GM23338 (cell line): ENCODE results near the gene FPR1.

ENCODE experiments used
- CREB1 ChIP-seq: fragments of 250-450 bp; sonication (Bioruptor Pico); IDR thresholded peaks from 2 replicates; pipeline ENCODE4 v1.5.0; 2020; ENCODE audit warnings: low read depth, mild to moderate bottlenecking, moderate library complexity
- EZH2 ChIP-seq: fragments of 200-600 bp; sonication (generic); IDR thresholded peaks from one replicate; pipeline ENCODE4 v1.8.0; 2017; ENCODE audit warnings: antibody characterized with exemption, mild to moderate bottlenecking, low read depth; ENCODE audit not compliant: unreplicated experiment
- EZH2phosphoT487 ChIP-seq: fragments of 200-600 bp; sonication (generic); IDR thresholded peaks from one replicate; pipeline ENCODE4 v1.8.1; 2018; ENCODE audit warnings: antibody characterized with exemption; ENCODE audit not compliant: unreplicated experiment
- JUNB ChIP-seq: IDR thresholded peaks from one replicate; pipeline ENCODE4 v1.6.1; 2016; ENCODE audit warnings: antibody characterized with exemption; ENCODE audit not compliant: unreplicated experiment
- NANOG ChIP-seq: IDR thresholded peaks from 2 replicates; pipeline ENCODE4 v1.6.1; 2016; ENCODE audit warnings: antibody characterized with exemption, borderline replicate concordance
- POLR2AphosphoS5 ChIP-seq: IDR thresholded peaks from 2 replicates; pipeline ENCODE4 v1.6.1; 2016; ENCODE audit warnings: antibody characterized with exemption, low read depth
- ZNF331 ChIP-seq: fragments of 250-450 bp; sonication (Bioruptor Pico); IDR thresholded peaks from 2 replicates; pipeline ENCODE4 v1.5.0; 2020; ENCODE audit warnings: low read depth, mild to moderate bottlenecking, moderate library complexity
- TF ChIP-seq, protein P1 (sequence below), 2 experiments: fragments of 200-600 bp in 1 of 2; sonication (generic) in 1 of 2; conservative IDR thresholded peaks; 2 replicates each; pipeline versions ENCODE4 v1.5.1 to v1.6.1; 2016 to 2017; ENCODE audit warnings: antibody characterized with exemption in 2 of 2, low read depth in 2 of 2, mild to moderate bottlenecking in 2 of 2, moderate library complexity in 1 of 2
- TF ChIP-seq, protein P2 (sequence below): fragments of 250-450 bp; sonication (Bioruptor Pico); IDR thresholded peaks from 2 replicates; pipeline ENCODE4 v1.5.0; 2020; ENCODE audit warnings: mild to moderate bottlenecking, moderate library complexity
- TF ChIP-seq, protein P3 (sequence below): IDR thresholded peaks from one replicate; pipeline ENCODE4 v1.6.1; 2018; ENCODE audit warnings: antibody characterized with exemption; ENCODE audit not compliant: unreplicated experiment

DNA sequence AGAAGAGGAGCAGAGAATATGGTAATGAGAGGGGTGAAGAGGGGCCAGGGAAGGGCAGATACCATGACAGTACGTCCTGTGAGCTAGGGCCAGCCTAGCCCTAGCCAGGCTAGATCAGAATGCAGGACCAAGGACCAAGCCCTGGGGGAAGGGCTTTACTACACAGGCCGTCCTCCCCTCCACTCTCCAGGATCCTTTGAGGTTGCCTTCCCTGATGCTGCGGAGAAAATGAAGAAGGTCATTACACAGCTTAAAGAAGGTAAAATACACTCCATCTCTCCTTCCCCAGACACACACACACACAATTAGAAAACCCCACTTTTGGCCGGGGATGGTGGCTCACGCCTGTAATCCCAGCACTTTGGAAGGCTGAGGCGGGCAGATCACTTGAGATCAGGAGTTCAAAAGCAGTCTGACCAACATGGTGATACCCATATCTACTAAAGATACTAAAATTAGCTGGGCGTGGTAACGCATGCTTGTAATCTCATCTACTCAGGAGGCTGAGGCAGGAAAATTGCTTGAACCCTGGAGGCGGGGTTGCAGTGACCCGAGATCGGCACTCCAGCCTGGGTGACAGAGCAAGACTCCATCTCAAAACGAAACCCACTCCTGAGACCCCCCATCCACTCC, 50.1 kb downstream of the FPR1 start:
- TF ChIP-seq, protein P1, sequence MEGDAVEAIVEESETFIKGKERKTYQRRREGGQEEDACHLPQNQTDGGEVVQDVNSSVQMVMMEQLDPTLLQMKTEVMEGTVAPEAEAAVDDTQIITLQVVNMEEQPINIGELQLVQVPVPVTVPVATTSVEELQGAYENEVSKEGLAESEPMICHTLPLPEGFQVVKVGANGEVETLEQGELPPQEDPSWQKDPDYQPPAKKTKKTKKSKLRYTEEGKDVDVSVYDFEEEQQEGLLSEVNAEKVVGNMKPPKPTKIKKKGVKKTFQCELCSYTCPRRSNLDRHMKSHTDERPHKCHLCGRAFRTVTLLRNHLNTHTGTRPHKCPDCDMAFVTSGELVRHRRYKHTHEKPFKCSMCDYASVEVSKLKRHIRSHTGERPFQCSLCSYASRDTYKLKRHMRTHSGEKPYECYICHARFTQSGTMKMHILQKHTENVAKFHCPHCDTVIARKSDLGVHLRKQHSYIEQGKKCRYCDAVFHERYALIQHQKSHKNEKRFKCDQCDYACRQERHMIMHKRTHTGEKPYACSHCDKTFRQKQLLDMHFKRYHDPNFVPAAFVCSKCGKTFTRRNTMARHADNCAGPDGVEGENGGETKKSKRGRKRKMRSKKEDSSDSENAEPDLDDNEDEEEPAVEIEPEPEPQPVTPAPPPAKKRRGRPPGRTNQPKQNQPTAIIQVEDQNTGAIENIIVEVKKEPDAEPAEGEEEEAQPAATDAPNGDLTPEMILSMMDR (conservative IDR thresholded peaks at IDR 0.05; ENCODE audit: low read depth in 2 of 2), result no peak
- TF ChIP-seq CREB1 (CRISPR knock-in tag) (no peak), POLR2AphosphoS5 (no peak), EZH2 (no peak), EZH2phosphoT487 (no peak), ZNF331 (CRISPR knock-in tag) (no peak), JUNB (no peak), NANOG (no peak)
- TF ChIP-seq, protein P2, sequence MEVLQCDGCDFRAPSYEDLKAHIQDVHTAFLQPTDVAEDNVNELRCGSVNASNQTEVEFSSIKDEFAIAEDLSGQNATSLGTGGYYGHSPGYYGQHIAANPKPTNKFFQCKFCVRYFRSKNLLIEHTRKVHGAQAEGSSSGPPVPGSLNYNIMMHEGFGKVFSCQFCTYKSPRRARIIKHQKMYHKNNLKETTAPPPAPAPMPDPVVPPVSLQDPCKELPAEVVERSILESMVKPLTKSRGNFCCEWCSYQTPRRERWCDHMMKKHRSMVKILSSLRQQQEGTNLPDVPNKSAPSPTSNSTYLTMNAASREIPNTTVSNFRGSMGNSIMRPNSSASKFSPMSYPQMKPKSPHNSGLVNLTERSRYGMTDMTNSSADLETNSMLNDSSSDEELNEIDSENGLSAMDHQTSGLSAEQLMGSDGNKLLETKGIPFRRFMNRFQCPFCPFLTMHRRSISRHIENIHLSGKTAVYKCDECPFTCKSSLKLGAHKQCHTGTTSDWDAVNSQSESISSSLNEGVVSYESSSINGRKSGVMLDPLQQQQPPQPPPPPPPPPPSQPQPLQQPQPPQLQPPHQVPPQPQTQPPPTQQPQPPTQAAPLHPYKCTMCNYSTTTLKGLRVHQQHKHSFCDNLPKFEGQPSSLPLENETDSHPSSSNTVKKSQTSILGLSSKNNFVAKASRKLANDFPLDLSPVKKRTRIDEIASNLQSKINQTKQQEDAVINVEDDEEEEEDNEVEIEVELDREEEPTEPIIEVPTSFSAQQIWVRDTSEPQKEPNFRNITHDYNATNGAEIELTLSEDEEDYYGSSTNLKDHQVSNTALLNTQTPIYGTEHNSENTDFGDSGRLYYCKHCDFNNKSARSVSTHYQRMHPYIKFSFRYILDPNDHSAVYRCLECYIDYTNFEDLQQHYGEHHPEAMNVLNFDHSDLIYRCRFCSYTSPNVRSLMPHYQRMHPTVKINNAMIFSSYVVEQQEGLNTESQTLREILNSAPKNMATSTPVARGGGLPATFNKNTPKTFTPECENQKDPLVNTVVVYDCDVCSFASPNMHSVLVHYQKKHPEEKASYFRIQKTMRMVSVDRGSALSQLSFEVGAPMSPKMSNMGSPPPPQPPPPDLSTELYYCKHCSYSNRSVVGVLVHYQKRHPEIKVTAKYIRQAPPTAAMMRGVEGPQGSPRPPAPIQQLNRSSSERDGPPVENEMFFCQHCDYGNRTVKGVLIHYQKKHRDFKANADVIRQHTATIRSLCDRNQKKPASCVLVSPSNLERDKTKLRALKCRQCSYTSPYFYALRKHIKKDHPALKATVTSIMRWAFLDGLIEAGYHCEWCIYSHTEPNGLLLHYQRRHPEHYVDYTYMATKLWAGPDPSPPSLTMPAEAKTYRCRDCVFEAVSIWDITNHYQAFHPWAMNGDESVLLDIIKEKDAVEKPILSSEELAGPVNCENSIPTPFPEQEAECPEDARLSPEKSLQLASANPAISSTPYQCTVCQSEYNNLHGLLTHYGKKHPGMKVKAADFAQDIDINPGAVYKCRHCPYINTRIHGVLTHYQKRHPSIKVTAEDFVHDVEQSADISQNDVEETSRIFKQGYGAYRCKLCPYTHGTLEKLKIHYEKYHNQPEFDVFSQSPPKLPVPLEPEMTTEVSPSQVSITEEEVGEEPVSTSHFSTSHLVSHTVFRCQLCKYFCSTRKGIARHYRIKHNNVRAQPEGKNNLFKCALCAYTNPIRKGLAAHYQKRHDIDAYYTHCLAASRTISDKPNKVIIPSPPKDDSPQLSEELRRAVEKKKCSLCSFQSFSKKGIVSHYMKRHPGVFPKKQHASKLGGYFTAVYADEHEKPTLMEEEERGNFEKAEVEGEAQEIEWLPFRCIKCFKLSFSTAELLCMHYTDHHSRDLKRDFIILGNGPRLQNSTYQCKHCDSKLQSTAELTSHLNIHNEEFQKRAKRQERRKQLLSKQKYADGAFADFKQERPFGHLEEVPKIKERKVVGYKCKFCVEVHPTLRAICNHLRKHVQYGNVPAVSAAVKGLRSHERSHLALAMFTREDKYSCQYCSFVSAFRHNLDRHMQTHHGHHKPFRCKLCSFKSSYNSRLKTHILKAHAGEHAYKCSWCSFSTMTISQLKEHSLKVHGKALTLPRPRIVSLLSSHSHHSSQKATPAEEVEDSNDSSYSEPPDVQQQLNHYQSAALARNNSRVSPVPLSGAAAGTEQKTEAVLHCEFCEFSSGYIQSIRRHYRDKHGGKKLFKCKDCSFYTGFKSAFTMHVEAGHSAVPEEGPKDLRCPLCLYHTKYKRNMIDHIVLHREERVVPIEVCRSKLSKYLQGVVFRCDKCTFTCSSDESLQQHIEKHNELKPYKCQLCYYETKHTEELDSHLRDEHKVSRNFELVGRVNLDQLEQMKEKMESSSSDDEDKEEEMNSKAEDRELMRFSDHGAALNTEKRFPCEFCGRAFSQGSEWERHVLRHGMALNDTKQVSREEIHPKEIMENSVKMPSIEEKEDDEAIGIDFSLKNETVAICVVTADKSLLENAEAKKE (CRISPR knock-in tag), result no peak
- TF ChIP-seq, protein P3, sequence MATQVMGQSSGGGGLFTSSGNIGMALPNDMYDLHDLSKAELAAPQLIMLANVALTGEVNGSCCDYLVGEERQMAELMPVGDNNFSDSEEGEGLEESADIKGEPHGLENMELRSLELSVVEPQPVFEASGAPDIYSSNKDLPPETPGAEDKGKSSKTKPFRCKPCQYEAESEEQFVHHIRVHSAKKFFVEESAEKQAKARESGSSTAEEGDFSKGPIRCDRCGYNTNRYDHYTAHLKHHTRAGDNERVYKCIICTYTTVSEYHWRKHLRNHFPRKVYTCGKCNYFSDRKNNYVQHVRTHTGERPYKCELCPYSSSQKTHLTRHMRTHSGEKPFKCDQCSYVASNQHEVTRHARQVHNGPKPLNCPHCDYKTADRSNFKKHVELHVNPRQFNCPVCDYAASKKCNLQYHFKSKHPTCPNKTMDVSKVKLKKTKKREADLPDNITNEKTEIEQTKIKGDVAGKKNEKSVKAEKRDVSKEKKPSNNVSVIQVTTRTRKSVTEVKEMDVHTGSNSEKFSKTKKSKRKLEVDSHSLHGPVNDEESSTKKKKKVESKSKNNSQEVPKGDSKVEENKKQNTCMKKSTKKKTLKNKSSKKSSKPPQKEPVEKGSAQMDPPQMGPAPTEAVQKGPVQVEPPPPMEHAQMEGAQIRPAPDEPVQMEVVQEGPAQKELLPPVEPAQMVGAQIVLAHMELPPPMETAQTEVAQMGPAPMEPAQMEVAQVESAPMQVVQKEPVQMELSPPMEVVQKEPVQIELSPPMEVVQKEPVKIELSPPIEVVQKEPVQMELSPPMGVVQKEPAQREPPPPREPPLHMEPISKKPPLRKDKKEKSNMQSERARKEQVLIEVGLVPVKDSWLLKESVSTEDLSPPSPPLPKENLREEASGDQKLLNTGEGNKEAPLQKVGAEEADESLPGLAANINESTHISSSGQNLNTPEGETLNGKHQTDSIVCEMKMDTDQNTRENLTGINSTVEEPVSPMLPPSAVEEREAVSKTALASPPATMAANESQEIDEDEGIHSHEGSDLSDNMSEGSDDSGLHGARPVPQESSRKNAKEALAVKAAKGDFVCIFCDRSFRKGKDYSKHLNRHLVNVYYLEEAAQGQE, result no peak
